Activated B cell treated with CpG ODN at 0.5 μM for 24 hours (primary cell): Measurements from ENCODE around the gene CAMTA1. TPM values are rescaled to one million over a fixed set of nuclear protein-coding genes. Genes with fewer than 3 reads are reported as not detected.

Source experiments
- ATAC-seq: fragments of 200-7000 bp; cut with Tn5 transposase; one replicate; pipeline ENCODE4 v1.10.0; 2021; ENCODE audit warnings: low read depth, mild to moderate bottlenecking, moderate library complexity
- CTCF ChIA-PET: fragments of 350-600 bp; sonication (Branson Sonifier 250); formaldehyde crosslinking; loops from one replicate; lab custom pipeline; 2021; ENCODE audit warnings: antibody characterized with exemption; lab: Charles Lee
- POLR2A ChIA-PET: fragments of 350-600 bp; sonication (Branson Sonifier 250); formaldehyde crosslinking; loops from one replicate; lab custom pipeline; 2021; ENCODE audit warnings: antibody characterized with exemption; lab: Charles Lee
- DNase-seq: peaks from one replicate; pipeline ENCODE4 v3.0.0; 2022
- H3K27ac Mint-ChIP-seq: one replicate; pipeline ENCODE4 v1.8.0; 2020; ENCODE audit warnings: mixed read lengths
- H3K27me3 Mint-ChIP-seq: one replicate; pipeline ENCODE4 v1.8.0; 2021; ENCODE audit warnings: mixed read lengths
- H3K36me3 Mint-ChIP-seq: one replicate; pipeline ENCODE4 v1.8.0; 2021; ENCODE audit warnings: low read depth, mixed read lengths
- H3K4me1 Mint-ChIP-seq: one replicate; pipeline ENCODE4 v1.8.0; 2021; ENCODE audit warnings: mixed read lengths
- H3K4me3 Mint-ChIP-seq: one replicate; pipeline ENCODE4 v1.8.0; 2020; ENCODE audit warnings: mild to moderate bottlenecking, mixed read lengths
- H3K9me3 Mint-ChIP-seq: one replicate; pipeline ENCODE4 v1.8.0; 2020; ENCODE audit warnings: mixed read lengths
- intact Hi-C: fragments of 100-400 bp; cut with micrococcal nuclease; formaldehyde crosslinking; loops from one replicate; pipeline ENCODE4 v1.15.1; 2024
- total RNA-seq: library from RNA; stranded (reverse); gene quantifications from 2 replicates; pipeline ENCODE4 v1.2.3, GENCODE V29; 2022
- TF ChIP-seq, protein P1 (sequence below): fragments of 200-600 bp; IDR thresholded peaks from one replicate; pipeline ENCODE4 v1.8.0; 2022; ENCODE audit warnings: antibody characterized with exemption, mild to moderate bottlenecking

Gene CAMTA1
- total RNA-seq, 1 donor from 2014 or later, result 49.8 TPM

DNA sequence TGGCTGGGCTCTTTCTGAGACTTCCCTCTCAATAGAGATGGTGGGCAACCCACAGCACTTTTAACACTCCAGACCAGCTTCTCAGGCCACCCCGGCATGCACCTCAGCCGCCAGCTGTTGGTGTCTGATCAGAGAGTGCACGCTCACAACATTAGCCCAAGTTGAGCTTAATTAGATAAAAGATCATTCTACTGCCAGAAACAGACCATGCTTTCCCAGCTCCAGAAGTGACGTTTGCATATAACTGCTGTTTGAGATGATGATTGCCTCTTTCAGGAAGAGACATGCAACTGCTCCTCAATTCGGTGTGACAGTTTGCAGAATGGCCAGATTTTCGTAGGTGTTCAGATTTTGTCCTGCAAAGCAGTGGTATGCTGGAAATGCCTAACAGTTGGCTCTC, 700.6 kb downstream of the CAMTA1 start:
- DNase-seq (no peak), ATAC-seq (no peak)
- Mint-ChIP-seq H3K9me3 (no peaks in the 10 kb centered on the region), H3K36me3 (no peaks in the 10 kb centered on the region), H3K27me3 (peaks cover 3% of the 10 kb centered on the region), H3K4me3 (no peak overlapping the region), H3K4me1 (no peaks in the 10 kb centered on the region), H3K27ac (no peak overlapping the region)
- ChIA-PET POLR2A (no interaction called here), CTCF (no interaction called here)
- intact Hi-C loops, result no loop called here
- TF ChIP-seq, protein P1, sequence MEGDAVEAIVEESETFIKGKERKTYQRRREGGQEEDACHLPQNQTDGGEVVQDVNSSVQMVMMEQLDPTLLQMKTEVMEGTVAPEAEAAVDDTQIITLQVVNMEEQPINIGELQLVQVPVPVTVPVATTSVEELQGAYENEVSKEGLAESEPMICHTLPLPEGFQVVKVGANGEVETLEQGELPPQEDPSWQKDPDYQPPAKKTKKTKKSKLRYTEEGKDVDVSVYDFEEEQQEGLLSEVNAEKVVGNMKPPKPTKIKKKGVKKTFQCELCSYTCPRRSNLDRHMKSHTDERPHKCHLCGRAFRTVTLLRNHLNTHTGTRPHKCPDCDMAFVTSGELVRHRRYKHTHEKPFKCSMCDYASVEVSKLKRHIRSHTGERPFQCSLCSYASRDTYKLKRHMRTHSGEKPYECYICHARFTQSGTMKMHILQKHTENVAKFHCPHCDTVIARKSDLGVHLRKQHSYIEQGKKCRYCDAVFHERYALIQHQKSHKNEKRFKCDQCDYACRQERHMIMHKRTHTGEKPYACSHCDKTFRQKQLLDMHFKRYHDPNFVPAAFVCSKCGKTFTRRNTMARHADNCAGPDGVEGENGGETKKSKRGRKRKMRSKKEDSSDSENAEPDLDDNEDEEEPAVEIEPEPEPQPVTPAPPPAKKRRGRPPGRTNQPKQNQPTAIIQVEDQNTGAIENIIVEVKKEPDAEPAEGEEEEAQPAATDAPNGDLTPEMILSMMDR, result no peak

DNA sequence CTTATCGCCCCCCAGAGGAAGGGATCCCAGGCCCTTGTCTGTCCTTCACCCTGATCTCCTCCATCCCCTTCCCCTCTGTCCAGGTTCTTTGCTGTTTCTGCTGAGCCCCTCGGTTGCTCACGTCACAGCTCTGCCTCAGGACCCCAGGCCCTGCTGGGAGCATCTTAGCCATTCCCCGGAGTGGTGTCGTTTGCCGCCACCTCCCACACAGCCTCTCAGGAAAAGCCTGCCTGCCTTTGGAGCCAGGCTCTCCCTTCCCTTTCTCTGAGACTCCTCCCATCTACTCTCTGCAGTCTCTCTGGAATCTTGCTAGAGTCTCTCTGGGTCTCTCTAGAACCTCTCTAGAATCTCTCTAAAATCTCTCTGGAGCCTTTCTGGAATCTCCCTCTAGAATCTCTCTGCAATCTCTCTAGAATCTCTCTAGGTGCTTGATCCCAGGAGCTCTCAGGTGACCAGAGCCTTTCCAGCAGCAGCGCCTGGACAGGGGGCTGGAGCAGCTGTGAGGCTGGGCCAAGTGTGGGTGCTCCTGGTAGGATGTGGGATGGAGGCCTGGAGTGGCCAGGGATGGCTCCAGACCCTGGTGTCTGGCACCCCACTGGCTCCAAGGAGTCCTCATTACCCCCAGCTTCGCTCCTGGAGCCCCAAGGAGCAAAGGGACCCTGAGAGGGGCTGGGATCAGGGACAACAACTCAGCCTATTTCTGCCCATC, 702.7 kb downstream of the CAMTA1 start:
- Mint-ChIP-seq H3K9me3 (no peaks in the 10 kb centered on the region), H3K27ac (no peak overlapping the region), H3K4me3 (no peak overlapping the region), H3K4me1 (no peaks in the 10 kb centered on the region), H3K27me3 (peaks cover 3% of the 10 kb centered on the region), H3K36me3 (no peaks in the 10 kb centered on the region)
- ATAC-seq (no peak), DNase-seq (no peak)
- intact Hi-C loops, result no loop called here
- ChIA-PET POLR2A (no interaction called here), CTCF (no interaction called here)
- TF ChIP-seq, protein P1, result no peak

DNA sequence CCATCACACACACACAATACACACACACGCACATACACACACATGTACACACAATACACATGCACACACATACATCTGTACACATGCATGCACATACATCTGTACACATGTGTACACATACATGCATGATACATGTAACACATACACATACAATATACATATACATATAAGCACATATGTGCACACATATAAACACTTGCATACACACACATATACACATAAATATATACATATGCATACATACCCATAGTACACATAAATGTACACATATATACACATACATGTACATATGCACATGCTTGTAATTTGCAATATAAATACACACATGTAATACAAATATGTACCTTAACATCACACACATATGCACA, 703.2 kb downstream of the CAMTA1 start:
- no peak for DNase-seq
- no peak overlapping the region for H3K4me3 Mint-ChIP-seq
- no peaks in the 10 kb centered on the region for H3K36me3 Mint-ChIP-seq
- no peak for ATAC-seq
- no peaks in the 10 kb centered on the region for H3K27me3 Mint-ChIP-seq
- no peaks in the 10 kb centered on the region for H3K4me1 Mint-ChIP-seq
- CTCF ChIA-PET, result no interaction called here
- intact Hi-C loops, result no loop called here
- POLR2A ChIA-PET, result interaction anchor here (0.6 kb wide), 1 partner anchor 700 kb away, joined by 3 read pairs; no protein-coding TSS in a partner anchor
- TF ChIP-seq, protein P1, result no peak
- H3K27ac Mint-ChIP-seq, result no peak overlapping the region
- H3K9me3 Mint-ChIP-seq, result no peaks in the 10 kb centered on the region

DNA sequence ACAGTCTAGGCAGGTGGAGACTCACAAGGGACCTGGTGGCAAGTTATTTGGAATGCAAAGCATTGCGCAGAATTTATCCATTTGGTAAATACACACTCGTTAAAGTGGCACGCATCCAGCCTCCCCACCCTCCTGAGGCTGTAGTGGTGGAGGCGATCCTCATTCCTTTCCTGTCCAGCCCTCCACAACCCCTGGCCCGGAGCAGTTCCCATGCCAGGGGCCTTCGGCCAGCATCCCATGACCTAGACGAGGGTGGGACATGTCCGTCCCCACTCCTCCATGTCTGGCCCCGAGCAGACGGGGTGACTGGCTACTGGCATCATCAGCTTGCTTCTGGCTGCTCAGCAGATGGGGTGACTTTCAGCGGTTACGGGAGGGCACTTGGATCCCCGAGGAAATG, 704.3 kb downstream of the CAMTA1 start:
- ChIA-PET CTCF (no interaction called here), POLR2A (no interaction called here)
- Mint-ChIP-seq H3K9me3 (no peaks in the 10 kb centered on the region), H3K4me1 (no peaks in the 10 kb centered on the region), H3K27me3 (no peaks in the 10 kb centered on the region), H3K27ac (no peak overlapping the region), H3K36me3 (no peaks in the 10 kb centered on the region), H3K4me3 (no peak overlapping the region)
- intact Hi-C loops, result no loop called here
- TF ChIP-seq, protein P1, result no peak
- no peak for ATAC-seq
- DNase-seq, result no peak

DNA sequence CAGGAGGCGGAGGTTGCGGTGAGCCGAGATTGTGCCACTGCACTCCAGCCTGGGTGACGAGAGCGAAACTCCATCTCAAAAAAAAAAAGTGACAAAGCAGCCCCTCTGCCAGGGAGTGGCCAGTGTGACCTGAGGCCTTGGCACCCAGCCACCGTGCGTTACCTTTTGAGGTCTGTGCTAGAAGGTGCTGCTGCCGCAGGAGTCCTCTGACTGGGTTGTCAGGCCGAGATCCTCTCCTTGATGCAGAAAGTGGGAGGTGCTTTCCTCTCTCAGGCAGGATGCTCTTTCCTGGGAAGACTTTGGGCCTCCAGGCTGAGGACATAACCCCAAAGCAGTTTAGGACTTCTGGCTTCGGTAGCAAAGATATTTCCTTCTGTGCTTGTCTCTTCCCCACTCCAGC, 705.3 kb downstream of the CAMTA1 start:
- CTCF ChIA-PET, result no interaction called here
- Mint-ChIP-seq H3K4me3 (no peak overlapping the region), H3K36me3 (no peaks in the 10 kb centered on the region), H3K27ac (no peak overlapping the region), H3K9me3 (no peaks in the 10 kb centered on the region), H3K27me3 (no peaks in the 10 kb centered on the region), H3K4me1 (no peaks in the 10 kb centered on the region)
- POLR2A ChIA-PET, result no interaction called here
- ATAC-seq, result no peak
- TF ChIP-seq, protein P1, result no peak
- intact Hi-C loops, result no loop called here
- DNase-seq, result no peak
